HepG2 (cell line): ENCODE results near the gene IER5L.

Source experiments
- DNMT3B ChIP-seq: conservative IDR thresholded peaks from 2 replicates; pipeline ENCODE4 v1.6.1; 2016; ENCODE audit warnings: missing biosample characterization, control low read depth
- KMT2B ChIP-seq: IDR thresholded peaks from 2 replicates; pipeline ENCODE4 v1.6.1; 2016; ENCODE audit warnings: missing genetic modification reagents, missing compliant biosample characterization
- PTBP1 ChIP-seq: fragments of 200-400 bp; formaldehyde crosslinking; IDR thresholded peaks from 2 replicates; pipeline ENCODE4 v1.6.1; 2018; ENCODE audit warnings: low read length, low read depth; ENCODE audit not compliant: poor library complexity, severe bottlenecking
- ZNF121 ChIP-seq: sonication (generic); formaldehyde crosslinking; IDR thresholded peaks from 2 replicates; pipeline ENCODE4 v1.5.0; 2020; ENCODE audit warnings: mild to moderate bottlenecking, missing genetic modification reagents
- ZNF484 ChIP-seq: sonication (generic); formaldehyde crosslinking; IDR thresholded peaks from 2 replicates; pipeline ENCODE4 v1.5.1; 2020; ENCODE audit warnings: mild to moderate bottlenecking, low read depth, missing genetic modification reagents, borderline replicate concordance
- ZNF629 ChIP-seq: sonication (generic); formaldehyde crosslinking; conservative IDR thresholded peaks from 2 replicates; pipeline ENCODE4 v1.5.0; 2020; ENCODE audit warnings: missing genetic modification reagents
- TF ChIP-seq, protein P1 (sequence below): sonication (generic); formaldehyde crosslinking; IDR thresholded peaks from 2 replicates; pipeline ENCODE4 v1.8.0; 2022; ENCODE audit warnings: mild to moderate bottlenecking, missing genetic modification reagents
- TF ChIP-seq, protein P2 (sequence below): sonication (generic); formaldehyde crosslinking; conservative IDR thresholded peaks from 2 replicates; pipeline ENCODE4 v1.4.0; 2020; ENCODE audit warnings: missing genetic modification reagents
- TF ChIP-seq, protein P3 (sequence below): sonication (generic); IDR thresholded peaks from 2 replicates; pipeline ENCODE4 v1.6.1; 2016; ENCODE audit warnings: low read depth, borderline replicate concordance

DNA sequence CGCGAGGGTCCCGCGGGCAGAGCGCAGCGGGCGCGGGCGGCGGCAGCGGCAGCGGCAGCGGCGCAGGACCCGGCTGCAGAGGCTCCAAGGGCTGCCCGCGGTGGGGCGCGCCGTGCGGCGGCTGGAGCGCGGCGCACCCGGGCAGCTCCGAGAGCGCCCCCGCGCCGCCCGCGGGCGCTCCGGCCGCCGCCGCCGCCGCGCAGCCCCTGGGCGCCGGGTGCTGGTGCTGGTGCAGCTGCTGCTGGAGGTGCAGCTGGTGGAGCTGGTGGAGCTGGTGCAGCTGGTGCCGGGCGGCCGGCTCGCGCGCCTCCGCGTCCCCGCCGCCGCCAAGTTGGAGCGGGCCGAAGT lies 644 bp downstream of the IER5L start:
- no peak for TF ChIP-seq KMT2B
- no peak for TF ChIP-seq ZNF629 (CRISPR knock-in tag)
- TF ChIP-seq, protein P1, sequence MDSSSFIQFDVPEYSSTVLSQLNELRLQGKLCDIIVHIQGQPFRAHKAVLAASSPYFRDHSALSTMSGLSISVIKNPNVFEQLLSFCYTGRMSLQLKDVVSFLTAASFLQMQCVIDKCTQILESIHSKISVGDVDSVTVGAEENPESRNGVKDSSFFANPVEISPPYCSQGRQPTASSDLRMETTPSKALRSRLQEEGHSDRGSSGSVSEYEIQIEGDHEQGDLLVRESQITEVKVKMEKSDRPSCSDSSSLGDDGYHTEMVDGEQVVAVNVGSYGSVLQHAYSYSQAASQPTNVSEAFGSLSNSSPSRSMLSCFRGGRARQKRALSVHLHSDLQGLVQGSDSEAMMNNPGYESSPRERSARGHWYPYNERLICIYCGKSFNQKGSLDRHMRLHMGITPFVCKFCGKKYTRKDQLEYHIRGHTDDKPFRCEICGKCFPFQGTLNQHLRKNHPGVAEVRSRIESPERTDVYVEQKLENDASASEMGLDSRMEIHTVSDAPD (CRISPR knock-in tag), result no peak
- TF ChIP-seq, protein P2, sequence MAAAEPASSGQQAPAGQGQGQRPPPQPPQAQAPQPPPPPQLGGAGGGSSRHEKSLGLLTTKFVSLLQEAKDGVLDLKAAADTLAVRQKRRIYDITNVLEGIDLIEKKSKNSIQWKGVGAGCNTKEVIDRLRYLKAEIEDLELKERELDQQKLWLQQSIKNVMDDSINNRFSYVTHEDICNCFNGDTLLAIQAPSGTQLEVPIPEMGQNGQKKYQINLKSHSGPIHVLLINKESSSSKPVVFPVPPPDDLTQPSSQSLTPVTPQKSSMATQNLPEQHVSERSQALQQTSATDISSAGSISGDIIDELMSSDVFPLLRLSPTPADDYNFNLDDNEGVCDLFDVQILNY (CRISPR knock-in tag), result no peak
- no peak for TF ChIP-seq ZNF484 (CRISPR knock-in tag)
- TF ChIP-seq PTBP1, result no peak
- TF ChIP-seq, protein P3, sequence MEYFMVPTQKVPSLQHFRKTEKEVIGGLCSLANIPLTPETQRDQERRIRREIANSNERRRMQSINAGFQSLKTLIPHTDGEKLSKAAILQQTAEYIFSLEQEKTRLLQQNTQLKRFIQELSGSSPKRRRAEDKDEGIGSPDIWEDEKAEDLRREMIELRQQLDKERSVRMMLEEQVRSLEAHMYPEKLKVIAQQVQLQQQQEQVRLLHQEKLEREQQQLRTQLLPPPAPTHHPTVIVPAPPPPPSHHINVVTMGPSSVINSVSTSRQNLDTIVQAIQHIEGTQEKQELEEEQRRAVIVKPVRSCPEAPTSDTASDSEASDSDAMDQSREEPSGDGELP, result no peak
- TF ChIP-seq DNMT3B, result no peak
- no peak for TF ChIP-seq ZNF121
